ENCODE measurements around the gene XKR7.
"Not testable (repeated sequence)": the region's sequence is repeated elsewhere in the genome, so short reads cannot be mapped to it uniquely, and the experiment has no call there.

XKR7 gene

DNA sequence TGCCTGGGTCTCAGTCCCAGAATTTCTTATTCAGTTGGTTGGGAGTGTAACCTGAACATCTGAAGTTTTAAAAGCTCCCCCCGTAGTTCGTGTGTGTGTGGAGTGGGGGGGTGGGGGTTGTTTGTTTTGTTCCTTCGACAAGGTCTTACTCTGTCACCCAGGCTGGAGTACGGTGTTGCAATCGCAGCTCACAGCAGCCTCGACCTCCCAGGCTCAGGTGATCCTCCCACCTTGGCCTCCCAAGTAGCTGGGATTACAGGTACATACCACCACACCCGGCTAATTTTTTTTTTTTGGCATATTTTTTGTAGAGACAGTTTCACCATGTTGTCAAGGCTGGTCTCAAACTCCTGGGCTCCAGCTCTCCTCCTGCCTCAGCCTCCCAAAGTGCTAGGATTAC is 45.4 kb downstream of the XKR7 start:
- no peak for DNase-seq (ENCODE audit: low spot score)

DNA sequence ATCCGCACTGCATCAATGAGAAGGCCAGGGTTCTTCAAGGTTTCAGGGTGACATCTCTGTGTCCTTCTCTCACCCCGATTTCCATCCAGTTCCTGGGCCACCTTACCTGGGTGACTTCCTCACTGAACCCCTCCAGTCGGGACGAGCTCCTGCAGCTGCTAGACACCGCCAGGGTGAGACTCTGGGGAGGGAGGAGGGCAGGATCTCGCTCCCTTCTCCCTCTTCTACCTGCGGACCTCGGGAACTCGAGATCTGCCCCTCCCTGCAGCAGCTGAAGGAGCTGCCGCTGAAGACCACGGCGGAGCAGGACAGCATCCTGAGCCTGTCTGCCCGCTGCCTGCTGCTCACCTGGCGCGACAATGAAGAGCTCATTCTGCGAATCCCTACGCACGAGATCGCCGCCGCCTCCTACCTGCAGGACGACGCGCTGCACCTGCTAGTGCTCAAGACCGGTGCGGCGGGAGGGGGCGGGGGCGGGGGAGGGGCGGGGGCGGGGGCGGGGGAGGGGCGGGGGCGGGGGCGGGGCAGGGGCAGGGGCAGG is 49.8 kb downstream of the XKR7 start:
- DNase-seq (ENCODE audit: low spot score), result no peak

DNA sequence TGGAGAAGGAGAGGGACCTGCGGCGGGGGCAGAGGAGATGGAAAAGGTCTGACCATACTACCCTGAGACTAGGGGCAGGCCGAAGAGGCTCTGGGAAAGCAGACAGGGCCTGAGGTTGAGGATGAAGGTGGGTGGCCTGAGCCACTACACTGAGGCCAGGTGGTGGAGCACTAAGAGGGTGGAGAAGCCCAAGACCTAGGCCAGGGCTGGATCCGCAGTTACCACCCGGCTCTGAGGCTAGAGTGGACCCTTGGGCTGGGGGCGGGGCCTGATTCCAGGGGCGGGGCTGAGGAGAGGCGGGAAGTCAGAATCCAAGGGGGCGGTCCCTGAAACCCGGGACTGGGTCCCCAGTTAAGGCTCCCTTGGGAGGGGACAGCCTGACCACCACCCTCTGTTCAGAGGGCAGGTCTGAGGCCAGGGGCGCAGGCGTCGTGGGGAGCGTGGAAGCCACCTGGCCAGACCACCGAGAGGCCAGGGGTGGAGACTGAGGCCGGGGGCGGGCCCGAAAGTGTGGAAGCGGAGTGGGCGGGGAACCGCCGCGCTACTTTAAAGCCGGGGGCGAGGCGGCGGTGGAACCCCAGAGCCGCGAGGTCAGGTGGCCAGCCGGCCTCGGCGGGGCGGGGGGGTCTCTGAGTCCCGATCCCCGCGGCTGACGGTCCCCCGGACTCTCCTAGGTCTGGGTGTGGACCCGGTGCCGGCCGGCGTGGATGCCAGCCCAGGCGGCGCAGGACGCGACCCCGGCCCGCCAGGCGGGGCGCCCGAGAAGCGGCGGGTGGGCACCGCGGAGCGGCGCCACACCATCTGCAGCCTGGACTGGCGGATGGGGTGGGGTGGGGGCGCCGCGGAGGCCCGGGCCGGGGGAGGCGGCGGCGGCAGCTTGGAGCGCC is 50.6 kb downstream of the XKR7 start:
- peak; percentile 40 for DNase-seq (ENCODE audit: low spot score)

DNA sequence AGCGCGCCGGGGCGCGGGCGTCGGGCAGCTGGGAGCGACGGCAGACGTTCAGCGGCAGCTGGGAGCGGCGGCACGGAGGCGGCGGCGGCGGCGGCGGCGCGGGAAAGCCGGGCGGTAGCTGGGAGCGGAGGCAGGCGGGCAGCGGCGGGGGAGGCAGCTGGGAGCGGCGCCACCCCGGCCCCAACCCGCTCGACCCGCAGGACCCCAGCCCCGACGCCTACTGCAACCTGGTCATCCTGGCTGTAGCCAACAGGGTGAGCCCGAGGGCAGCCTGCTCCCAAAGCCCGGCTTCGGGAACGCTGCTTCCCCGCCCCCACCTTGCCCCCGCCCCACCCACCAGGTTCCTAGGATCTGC is 51.2 kb downstream of the XKR7 start:
- no peak for DNase-seq (ENCODE audit: low spot score)

DNA sequence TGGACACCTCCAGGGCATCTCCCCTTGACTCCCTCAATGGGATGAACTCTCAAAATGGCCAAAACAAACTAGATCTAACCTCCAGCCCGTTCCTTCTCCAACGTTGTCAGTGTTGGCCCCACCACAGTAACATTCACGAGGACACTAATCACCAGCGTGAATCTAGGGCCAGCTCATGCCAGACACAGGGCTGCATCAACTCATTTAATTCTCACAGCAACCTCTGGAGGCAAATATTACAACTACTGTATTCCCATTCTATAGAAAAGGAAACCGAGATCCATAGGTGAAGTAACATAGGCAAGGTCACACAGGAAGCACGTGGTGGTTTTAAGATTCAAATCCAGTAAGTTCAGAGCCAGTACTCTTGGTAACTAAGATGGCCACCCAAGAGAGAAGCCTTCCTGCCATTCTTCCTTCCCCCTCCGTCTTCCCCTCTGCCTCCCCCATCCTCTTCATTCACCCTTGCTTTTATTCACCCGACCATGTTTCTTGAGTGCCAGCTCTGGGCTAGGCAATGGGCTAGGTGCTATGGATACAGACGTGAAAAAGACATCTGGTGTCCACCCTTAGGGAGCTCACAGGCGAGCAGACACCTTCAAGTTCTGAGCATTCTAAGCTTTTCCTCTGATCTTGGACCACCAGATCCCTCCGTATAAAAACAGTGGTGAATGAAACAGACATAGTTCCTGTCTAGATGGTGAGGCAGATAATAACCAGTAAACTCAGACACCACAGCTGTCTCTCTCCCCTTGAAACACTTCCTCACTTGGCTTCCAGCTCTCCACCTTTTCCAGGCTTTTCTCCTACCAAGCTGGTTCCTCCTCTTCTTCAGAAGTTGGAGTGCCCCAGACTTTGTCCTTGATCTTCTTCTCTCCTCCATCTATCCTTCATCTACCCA is 51.9 kb downstream of the XKR7 start:
- no peak for DNase-seq (ENCODE audit: low spot score)

DNA sequence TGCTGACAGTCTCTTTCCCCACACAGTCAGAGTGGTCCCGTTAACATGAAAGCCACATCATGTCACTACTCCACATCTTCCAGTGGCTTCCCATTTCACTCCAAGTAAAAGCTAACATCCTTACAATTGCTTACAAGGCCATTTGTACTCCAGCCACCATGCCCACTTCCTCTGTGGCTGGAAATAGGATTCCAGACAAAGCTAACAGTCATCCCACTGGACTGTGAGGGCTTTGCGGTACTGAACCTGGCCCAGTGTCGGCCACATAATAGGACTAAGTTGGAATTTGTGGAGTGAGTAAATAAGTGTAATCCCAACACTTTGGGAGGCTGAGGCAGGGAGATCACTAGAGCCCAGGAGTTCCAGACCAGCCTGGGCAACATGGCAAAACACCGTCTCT is 53.1 kb downstream of the XKR7 start:
- no peak for DNase-seq (ENCODE audit: low spot score)

DNA sequence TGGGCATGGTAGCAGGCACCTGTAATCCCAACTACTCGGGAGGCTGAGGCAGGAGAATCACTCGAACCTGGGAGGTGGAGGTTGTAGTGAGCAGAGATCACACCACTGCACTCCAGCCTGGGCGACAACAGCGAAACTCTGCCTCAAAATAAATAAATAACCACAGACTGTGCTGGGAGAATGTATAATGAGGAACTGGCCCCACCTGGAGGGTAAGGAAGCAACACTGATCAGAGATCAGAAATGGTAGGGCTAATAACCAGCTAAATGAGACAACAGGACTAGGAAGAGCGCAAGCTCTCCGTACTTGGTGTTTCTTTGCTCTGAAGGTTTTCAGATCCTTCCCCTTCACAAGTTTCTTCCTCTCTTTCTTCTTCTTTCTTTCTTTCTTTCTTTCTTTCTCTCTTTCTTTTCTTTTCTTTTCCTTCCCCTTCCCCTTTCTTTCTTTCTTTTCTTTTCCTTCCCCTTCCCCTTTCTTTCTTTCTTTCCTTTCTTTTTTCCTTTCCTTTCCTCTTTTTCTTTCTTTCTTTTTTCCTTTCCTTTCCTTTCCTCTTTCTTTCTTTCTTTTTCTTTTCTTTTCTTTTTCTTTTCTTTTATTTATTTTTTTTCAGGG is 56.8 kb downstream of the XKR7 start:
- DNase-seq (ENCODE audit: low spot score), result no peak

DNA sequence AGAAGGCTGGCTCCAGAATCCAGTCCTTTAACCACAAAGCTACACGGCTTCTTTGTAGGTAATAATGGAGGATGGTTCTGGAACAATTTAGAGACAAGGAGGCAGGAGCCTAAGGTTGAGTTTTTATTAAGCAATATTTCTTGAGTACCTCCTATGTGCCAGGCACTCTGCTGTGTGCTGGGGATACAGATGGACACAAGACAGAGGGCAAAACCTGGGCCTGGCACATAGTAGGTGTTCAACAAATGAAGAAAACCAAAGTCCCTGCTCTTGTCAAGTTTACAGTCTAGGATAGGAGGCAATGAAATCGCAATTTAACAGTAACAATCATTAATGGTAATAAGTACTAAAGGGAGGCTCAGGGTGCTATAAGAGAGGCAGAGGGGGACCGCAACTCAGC is 59.7 kb downstream of the XKR7 start:
- DNase-seq (ENCODE audit: low spot score), result no peak

DNA sequence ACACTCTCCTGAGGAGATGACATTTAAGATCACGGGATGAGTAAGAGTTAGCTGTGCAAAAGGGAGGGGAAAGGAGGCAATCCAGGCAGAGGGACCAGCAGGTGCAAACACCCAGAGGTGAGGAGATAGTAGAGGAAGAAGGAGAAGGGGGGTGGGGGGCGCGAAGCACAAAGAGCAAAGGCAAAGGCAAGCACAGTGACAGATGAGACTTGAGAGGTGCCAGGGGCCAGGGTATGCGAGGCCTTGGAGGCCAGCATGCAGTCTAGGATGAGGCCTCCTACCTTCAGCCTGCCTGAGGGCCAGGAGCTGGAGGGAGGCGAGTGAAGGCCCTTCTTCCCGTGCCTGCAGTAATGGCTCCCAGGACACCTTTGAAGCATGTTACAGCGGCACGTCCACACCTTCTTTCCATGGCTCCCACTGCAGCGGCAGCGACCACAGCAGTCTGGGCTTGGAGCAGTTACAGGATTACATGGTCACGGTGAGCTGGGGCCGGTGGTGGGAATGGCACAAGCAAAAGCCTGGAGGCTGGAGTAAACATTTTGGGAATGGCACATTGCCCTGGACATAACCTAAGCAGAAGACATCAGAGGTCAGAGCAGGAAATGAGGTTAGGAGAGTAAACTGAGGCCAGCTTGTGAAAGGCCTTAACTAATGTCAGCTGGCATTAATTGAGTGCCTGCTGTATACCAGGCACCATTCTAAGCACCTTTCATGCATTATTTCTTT is 60.9 kb downstream of the XKR7 start:
- DNase-seq (ENCODE audit: low spot score), result no peak

DNA sequence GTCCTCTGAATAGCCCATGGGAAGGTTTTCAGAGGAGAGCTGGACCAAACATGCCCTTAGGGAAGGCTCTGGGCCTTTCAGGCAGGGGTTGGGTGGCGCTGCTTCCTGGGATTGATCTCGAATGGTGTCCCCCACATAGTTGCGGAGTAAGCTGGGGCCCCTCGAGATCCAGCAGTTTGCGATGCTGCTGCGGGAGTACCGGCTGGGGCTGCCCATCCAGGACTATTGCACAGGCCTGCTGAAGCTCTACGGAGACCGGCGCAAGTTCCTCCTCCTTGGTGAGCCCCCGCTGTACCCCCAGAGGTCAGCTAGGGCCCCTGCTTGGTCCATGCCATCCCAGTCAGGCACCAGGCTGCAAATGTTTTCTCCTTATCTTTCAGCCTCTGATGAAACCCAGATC is 61.6 kb downstream of the XKR7 start:
- no peak for DNase-seq (ENCODE audit: low spot score)

DNA sequence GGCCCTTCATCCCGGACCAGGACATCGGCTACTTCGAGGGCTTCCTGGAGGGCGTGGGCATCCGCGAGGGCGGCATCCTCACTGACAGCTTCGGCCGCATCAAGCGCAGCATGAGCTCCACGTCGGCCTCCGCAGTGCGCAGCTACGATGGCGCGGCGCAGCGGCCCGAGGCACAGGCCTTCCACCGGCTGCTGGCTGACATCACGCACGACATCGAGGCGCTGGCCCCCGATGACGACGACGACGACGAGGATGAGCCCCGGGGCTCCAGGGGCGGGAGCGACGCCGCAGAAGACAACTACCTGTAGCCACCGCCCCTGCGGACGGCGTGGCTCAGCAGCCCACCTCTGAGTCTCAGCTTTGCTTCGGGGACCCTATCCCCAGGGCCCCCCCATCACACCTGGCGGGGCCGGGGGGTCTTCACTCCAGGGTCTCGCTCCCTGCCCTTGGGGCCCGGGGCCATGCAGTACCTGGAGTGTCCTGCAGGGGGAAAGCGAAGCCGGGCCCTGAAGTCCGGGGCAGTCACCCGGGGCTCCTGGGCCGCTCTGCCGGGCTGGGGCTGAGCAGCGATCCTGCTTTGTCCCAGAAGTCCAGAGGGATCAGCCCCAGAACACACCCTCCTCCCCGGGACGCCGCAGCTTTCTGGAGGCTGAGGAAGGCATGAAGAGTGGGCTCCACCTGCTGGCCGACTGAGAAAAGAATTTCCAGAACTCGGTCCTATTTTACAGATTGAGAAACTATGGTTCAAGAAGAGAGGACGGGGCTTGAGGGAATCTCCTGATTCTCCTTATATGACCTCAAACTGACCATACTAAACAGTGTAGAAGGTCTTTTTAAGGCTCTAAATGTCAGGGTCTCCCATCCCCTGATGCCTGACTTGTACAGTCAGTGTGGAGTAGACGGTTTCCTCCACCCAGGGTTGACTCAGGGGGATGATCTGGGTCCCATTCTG is 63.3 kb downstream of the XKR7 start:
- DNase-seq (ENCODE audit: low spot score), result peak; percentile 88

DNA sequence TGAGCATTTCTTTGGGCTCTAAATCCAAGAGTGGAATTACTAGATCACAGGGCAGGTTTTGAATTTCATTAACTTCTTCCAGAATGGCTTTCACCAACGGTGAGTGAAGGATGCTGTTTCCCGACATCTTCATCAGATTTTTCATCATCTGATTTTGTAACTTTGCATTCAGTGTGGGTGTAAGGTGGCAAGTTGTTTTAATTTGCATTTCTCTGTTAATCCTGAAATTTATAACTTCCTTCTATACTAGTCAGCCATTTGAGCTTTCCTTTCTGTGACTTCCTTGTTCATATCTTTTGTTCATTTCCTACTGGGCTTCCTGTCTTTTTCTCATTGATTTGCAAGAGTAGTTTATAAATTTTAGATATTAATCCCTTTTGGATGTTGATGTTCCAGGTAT is 65.4 kb downstream of the XKR7 start:
- no peak for DNase-seq (ENCODE audit: low spot score)

DNA sequence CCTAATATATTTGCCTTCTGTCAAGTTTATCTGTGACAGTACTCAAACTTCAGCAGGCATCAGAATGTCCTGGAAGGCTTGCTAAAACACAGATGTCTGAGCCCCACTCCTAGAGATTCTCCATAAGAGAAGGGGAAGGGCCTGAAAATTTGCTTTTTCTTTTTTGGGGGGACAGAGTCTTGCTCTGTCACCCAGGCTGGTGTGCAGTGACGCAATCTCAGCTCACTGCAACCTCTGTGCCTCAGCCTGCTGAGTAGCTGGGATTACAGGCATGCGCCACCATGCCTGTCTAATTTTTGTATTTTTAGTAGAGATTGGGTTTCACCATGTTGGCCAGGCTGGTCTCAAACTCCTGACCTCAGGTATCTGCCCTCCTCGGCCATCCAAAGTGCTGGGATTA is 65.8 kb downstream of the XKR7 start:
- not testable (repeated sequence) for DNase-seq (ENCODE audit: low spot score)

DNA sequence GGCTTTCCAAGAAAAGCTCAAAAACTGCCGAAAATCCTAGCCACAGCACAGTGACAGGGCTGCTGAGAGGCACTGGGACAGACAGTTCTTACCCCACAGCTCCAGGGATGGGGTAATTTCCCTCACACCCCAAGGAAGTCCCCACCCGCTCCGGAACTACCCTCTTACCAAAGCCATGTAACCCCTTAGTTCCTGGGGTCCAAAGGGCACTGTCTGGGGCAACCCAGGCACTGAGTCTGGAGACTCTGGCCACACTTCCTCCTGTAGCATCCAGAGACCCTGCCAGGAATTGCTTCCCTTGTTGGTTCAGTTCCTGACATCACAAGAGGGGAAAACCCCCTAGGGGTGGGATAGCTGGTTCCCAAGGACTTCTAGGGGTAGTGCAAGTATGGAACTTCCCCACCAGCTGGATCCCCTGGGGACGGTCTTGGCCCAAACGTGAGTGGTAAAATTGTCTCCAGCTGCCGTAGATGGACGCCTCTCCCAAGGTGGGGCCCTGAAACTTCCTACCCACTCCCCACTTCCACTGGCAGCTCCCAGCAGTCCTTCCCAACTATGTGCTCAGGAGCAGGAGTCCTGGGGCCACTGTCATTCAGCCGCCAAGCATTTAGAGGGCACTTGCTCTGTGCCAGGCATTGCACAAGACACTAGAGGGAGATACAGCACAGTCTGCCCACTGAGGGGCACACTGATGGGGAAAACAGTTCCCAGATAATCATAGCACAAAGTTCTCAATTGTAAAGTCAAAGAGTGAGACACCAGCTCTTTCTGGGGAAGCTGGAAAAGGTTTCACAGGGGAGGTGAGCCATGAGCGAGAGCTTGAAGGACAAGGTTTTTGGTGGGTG is 66.9 kb downstream of the XKR7 start:
- no peak for DNase-seq (ENCODE audit: low spot score)

DNA sequence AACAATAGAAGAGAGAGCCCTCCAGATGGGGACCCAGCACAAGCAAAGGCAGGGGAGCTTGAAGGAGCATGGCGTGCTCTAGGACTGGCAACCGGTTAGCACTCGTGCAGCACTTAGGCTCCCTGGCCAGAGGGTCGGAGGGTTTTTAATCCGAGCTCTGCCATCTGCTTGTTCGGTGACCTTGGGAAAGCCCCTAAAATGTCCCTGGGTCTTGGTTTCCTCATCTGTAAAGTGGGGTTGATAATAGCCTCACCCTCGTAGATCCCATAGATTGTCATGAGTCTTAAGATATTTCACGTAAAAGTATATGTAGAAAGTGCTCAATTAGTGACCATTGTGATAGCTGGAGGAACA is 67.5 kb downstream of the XKR7 start:
- no peak for DNase-seq (ENCODE audit: low spot score)

DNA sequence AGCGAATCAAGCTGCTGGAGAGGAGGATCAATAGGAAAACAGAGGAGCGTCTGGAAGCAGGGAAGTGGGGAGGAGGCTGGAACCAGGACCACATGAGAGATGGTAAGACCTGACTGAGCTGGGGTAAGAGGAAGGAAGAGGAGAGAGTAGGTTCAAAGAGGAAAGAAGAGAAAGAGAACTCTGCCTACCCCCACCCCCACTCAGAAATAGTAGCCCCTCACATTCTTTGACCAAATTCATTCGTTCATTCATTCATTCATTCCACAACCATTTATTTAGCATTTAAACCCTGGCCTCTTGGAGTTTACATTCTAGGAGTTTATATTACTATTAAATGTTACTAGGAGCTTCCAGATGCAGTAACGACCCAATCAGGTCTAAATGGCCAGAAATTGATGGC is 68.3 kb downstream of the XKR7 start:
- no peak for DNase-seq (ENCODE audit: low spot score)

DNA sequence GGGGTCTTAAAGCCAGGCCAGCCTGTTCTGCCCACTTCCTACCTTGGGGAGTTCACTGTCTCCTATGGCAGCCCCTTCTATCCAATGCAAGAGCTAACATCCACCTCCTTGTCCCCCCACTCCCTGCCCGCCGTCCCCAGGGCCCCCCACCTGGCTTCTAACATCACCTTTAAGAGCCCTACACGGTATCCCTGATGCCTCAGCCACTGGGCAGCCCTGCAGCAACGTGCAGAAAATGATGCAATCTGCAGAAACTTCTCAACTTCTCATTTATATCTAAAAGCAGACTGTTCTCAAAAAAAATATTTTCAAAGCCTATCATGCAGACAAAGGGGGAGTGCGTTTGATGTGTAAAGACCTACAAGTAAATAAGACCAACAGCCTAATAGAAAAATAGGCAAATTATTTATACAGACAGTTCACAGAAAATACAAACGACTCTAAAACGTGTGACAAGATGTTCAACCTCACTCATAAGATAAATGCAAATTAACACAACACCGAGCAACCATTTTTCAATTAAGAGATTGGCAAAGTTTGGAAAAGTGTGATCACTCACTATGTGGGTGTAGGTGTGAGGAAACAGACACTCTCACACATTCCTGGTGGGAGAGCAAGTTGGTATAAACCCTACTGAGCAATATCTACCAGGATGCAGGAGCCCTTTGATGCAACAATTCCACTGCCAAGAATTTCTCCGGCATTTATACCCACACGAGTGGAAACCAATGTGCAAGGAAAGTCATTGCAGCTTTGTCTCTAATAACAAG is 69.0 kb downstream of the XKR7 start:
- DNase-seq (ENCODE audit: low spot score), result no peak

DNA sequence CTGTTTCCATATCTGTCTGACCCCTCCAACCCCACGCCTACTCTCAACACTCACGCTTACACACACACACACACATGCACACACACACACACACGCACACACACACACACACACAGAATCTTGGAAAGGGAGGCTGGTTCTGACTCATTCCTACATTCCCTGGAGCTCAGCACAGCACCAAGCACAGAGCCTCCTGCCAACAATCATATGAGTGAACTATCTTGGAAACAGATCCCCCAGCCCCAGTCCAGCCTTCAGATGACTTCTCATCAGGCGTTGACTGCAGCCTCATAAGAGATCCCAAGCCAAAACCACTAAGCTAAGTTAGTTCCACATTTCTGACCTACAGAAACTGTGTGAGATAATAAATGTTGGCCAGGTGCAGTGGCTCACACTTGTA is 70.0 kb downstream of the XKR7 start:
- DNase-seq (ENCODE audit: low spot score), result no peak
